Mammary epithelial cell (primary cell): ENCODE results near the gene OR2T2.
"Not testable (repeated sequence)": the region's sequence is repeated elsewhere in the genome, so short reads cannot be mapped to it uniquely, and the experiment has no call there.

ENCODE experiments used
- EZH2 ChIP-seq: IDR thresholded peaks from 2 replicates; pipeline ENCODE4 v1.6.1; 2012; ENCODE audit warnings: low read length, inconsistent platforms, borderline replicate concordance
- TF ChIP-seq, protein P1 (sequence below), 2 donors: IDR thresholded peaks in 1 of 2; conservative IDR thresholded peaks in 1 of 2; 2 replicates each; pipeline ENCODE4 v1.5.1; 2011 to 2012; ENCODE audit warnings: inconsistent platforms in 2 of 2, low read length in 2 of 2, mild to moderate bottlenecking in 2 of 2, control low read depth in 1 of 2, low read depth in 1 of 2; ENCODE audit not compliant: insufficient read depth in 1 of 2; ENCODE audit errors: extremely low read depth in 1 of 2

DNA sequence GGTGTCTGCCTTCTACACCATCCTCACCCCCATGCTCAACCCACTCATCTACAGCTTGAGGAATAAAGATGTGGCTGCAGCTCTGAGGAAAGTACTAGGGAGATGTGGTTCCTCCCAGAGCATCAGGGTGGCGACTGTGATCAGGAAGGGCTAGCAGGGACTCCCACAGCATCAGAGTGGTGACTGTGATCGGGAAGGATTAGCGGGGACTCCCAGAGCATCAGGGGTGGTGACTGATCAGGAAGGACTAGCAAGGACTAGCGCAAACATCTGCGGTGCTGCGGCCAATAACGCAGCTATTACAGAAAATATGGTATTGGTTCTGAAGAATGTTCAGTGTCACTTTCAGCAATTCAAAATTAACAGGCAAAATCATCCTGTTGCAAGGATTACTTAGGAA, 8.2 kb downstream of the OR2T2 start:
- TF ChIP-seq, protein P1, sequence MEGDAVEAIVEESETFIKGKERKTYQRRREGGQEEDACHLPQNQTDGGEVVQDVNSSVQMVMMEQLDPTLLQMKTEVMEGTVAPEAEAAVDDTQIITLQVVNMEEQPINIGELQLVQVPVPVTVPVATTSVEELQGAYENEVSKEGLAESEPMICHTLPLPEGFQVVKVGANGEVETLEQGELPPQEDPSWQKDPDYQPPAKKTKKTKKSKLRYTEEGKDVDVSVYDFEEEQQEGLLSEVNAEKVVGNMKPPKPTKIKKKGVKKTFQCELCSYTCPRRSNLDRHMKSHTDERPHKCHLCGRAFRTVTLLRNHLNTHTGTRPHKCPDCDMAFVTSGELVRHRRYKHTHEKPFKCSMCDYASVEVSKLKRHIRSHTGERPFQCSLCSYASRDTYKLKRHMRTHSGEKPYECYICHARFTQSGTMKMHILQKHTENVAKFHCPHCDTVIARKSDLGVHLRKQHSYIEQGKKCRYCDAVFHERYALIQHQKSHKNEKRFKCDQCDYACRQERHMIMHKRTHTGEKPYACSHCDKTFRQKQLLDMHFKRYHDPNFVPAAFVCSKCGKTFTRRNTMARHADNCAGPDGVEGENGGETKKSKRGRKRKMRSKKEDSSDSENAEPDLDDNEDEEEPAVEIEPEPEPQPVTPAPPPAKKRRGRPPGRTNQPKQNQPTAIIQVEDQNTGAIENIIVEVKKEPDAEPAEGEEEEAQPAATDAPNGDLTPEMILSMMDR (conservative IDR thresholded peaks at IDR 0.05 in 1 of 2, IDR thresholded peaks at IDR 0.05 in 1 of 2; ENCODE audit: extremely low read depth in 1 of 2, insufficient read depth in 1 of 2, low read depth in 1 of 2, low read length in 2 of 2) = not testable (repeated sequence)
- TF ChIP-seq EZH2 = not testable (repeated sequence)
